H1 (cell line): ENCODE data around the gene NFAT5. TPM values are rescaled to one million over a fixed set of nuclear protein-coding genes. Genes with fewer than 3 reads are reported as not detected.

ENCODE experiments used
- CHD7 ChIP-seq: fragments of 300-600 bp; sonication (generic); IDR thresholded peaks from 2 replicates; pipeline ENCODE4 v1.7.1; 2012; ENCODE audit warnings: low read length, moderate library complexity, mild to moderate bottlenecking, inconsistent platforms; ENCODE audit not compliant: insufficient replicate concordance
- RNF2 ChIP-seq: fragments of 200-900, 300-1000 bp; sonication (generic); IDR thresholded peaks from 2 replicates; pipeline ENCODE4 v1.7.1; 2016; ENCODE audit warnings: borderline replicate concordance, low read depth, mild to moderate bottlenecking, antibody characterized with exemption, low read length; ENCODE audit not compliant: poor library complexity, severe bottlenecking; ENCODE audit errors: missing control alignments
- SAP30 ChIP-seq: fragments of 300-600 bp; sonication (generic); IDR thresholded peaks from 2 replicates; pipeline ENCODE4 v1.7.1; 2012; ENCODE audit warnings: low read length, moderate library complexity, mild to moderate bottlenecking, inconsistent platforms; ENCODE audit not compliant: insufficient read depth, insufficient replicate concordance
- TEAD4 ChIP-seq: IDR thresholded peaks from 2 replicates; pipeline ENCODE4 v1.6.1; 2012; ENCODE audit warnings: low read depth, low read length, inconsistent platforms, mixed read lengths
- YY1 ChIP-seq: IDR thresholded peaks from 2 replicates; pipeline ENCODE4 v1.6.1; 2011; ENCODE audit warnings: low read depth, mild to moderate bottlenecking, low read length
- polyA plus RNA-seq, 7 experiments: library from polyadenylated mRNA; depleted of rRNA in 3 of 7; stranded (reverse) in 5 of 7; unstranded in 2 of 7; fragments of >200 nt in 5 of 7; fragments of 200-250 nt in 2 of 7; gene quantifications; 1 replicate in 5 of 7; 2 replicates in 1 of 7; 4 replicates in 1 of 7; pipeline versions ENCODE4 v1.2.1 to v1.2.3, GENCODE V29; 2011 to 2013; ENCODE audit warnings: missing spikeins in 2 of 7, mixed read lengths in 2 of 7
- total RNA-seq: library from RNA; stranded (reverse); fragmentation: NEBNext Ultra II Directional; extraction: Animal tissue kit (Norgen Biotek cat#: 25700); gene quantifications from 2 replicates; pipeline ENCODE4 v1.2.1, GENCODE V29; 2021

Gene NFAT5
- total and polyA plus RNA-seq, 2 of the 8 experiments (the other 6 are each of a cell fraction or from before 2014, with no cell fraction given), result 8.9 to 29.0 TPM

DNA sequence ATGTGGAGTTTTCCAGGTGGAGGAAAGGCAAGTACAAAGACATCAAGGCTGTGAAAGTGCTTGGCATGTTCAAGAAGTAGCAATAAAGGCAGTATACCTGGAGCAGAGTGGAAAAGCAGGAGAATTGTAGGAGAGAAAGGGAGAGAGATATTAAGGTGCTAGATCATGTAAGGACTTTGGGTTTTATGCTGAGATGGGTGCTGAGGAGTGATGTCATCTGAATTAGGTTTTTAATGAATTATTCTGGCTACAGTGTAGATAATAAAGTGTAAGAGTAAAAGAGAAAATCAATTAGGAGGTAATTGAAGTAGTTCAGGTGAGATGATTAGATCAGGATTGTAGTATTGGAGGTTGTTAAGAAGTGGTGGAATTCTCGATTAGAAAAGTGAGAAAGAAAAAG is 34.0 kb downstream of the NFAT5 start (continued):
- TF ChIP-seq RNF2, result no peak
- no peak for TF ChIP-seq SAP30
- TF ChIP-seq CHD7, result no peak
- no peak for TF ChIP-seq TEAD4
- no peak for TF ChIP-seq YY1
